NCI-H1436 (cell line): ENCODE results near the gene GPC3.
"Not testable (repeated sequence)": the region's sequence is repeated elsewhere in the genome, so short reads cannot be mapped to it uniquely, and the experiment has no call there.

ENCODE experiments used
- DNase-seq: peaks from one replicate; lab custom pipeline; 2025; lab: John Stamatoyannopoulos, UW

The GPC3 gene

GRCh38 chrX:133995759-133996158 lies 10.4 kb upstream of the GPC3 start:
- DNase-seq: no peak

- no peak for DNase-seq
Measured at GRCh38 chrX:133994576-133994975, 9.2 kb upstream of the GPC3 start.

- no peak for DNase-seq
Measured at GRCh38 chrX:133992882-133993281, 7.5 kb upstream of the GPC3 start.

GRCh38 chrX:133991814-133992213 lies 6.4 kb upstream of the GPC3 start:
- DNase-seq: no peak

GRCh38 chrX:133991057-133991456 lies 5.7 kb upstream of the GPC3 start:
- not testable (repeated sequence) for DNase-seq

- no peak for DNase-seq
Measured at GRCh38 chrX:133989993-133990392, 4.6 kb upstream of the GPC3 start.

- DNase-seq: no peak
Measured at GRCh38 chrX:133989490-133989889, 4.1 kb upstream of the GPC3 start.

GRCh38 chrX:133988010-133988409 lies 2.6 kb upstream of the GPC3 start:
- DNase-seq: no peak

- no peak for DNase-seq
Measured at GRCh38 chrX:133987188-133987587, 1.8 kb upstream of the GPC3 start.

- DNase-seq: no peak
Measured at GRCh38 chrX:133985967-133986683, 731 bp upstream of the GPC3 start.

GRCh38 chrX:133984857-133985163 lies 584 bp downstream of the GPC3 start:
- DNase-seq: no peak

GRCh38 chrX:133983974-133984845 lies 1.2 kb downstream of the GPC3 start:
- no peak for DNase-seq

GRCh38 chrX:133983256-133983973 lies 2.0 kb downstream of the GPC3 start:
- no peak for DNase-seq

- no peak for DNase-seq
Measured at GRCh38 chrX:133981924-133982323, 3.5 kb downstream of the GPC3 start.

- DNase-seq: no peak
Measured at GRCh38 chrX:133980832-133981588, 4.4 kb downstream of the GPC3 start.

GRCh38 chrX:133980406-133980805 lies 5.0 kb downstream of the GPC3 start:
- DNase-seq: no peak

- no peak for DNase-seq
Measured at GRCh38 chrX:133979641-133980230, 5.7 kb downstream of the GPC3 start.

GRCh38 chrX:133973704-133974103 lies 11.7 kb downstream of the GPC3 start:
- no peak for DNase-seq

GRCh38 chrX:133972916-133973315 lies 12.5 kb downstream of the GPC3 start:
- DNase-seq: no peak

- no peak for DNase-seq
Measured at GRCh38 chrX:133971586-133971985, 13.8 kb downstream of the GPC3 start.

GRCh38 chrX:133970076-133970475 lies 15.3 kb downstream of the GPC3 start:
- DNase-seq: no peak

- no peak for DNase-seq
Measured at GRCh38 chrX:133969191-133969590, 16.2 kb downstream of the GPC3 start.
